Subcutaneous abdominal adipose tissue (tissue), 5 donors: Measurements from ENCODE around the gene MR1.

Source experiments
- H3K27ac ChIP-seq: one replicate; pipeline ENCODE4 v1.7.0; 2013; ENCODE audit warnings: low read depth, mild to moderate bottlenecking, inconsistent platforms, low read length, moderate library complexity
- H3K27me3 ChIP-seq, 5 donors: one replicate each; pipeline ENCODE4 v1.7.0; 2013; ENCODE audit warnings: low read length in 5 of 5, inconsistent platforms in 1 of 5; ENCODE audit not compliant: control insufficient read depth in 5 of 5, insufficient read depth in 4 of 5
- H3K36me3 ChIP-seq, 5 donors: one replicate each; pipeline ENCODE4 v1.7.0; 2013; ENCODE audit warnings: low read length in 5 of 5; ENCODE audit not compliant: control insufficient read depth in 5 of 5, insufficient read depth in 5 of 5
- H3K4me1 ChIP-seq, 5 donors: one replicate each; pipeline ENCODE4 v1.7.0; 2013; ENCODE audit warnings: low read length in 5 of 5, mild to moderate bottlenecking in 3 of 5, moderate library complexity in 1 of 5; ENCODE audit not compliant: control insufficient read depth in 5 of 5, insufficient read depth in 5 of 5
- H3K4me3 ChIP-seq, 5 donors: one replicate each; pipeline ENCODE4 v1.7.0; 2013; ENCODE audit warnings: low read length in 5 of 5, low read depth in 1 of 5
- H3K9ac ChIP-seq, 5 donors: one replicate each; pipeline ENCODE4 v1.7.0; 2013; ENCODE audit warnings: low read length in 5 of 5, mild to moderate bottlenecking in 4 of 5, moderate library complexity in 3 of 5
- H3K9me3 ChIP-seq, 5 donors: one replicate each; pipeline ENCODE4 v1.7.0; 2013; ENCODE audit warnings: low read length in 5 of 5; ENCODE audit not compliant: control insufficient read depth in 5 of 5
- donor health status: healthy.
- donor health status: healthy.
- donor health status: healthy.
- donor health status: healthy.
- donor health status: healthy.

MR1 gene

DNA sequence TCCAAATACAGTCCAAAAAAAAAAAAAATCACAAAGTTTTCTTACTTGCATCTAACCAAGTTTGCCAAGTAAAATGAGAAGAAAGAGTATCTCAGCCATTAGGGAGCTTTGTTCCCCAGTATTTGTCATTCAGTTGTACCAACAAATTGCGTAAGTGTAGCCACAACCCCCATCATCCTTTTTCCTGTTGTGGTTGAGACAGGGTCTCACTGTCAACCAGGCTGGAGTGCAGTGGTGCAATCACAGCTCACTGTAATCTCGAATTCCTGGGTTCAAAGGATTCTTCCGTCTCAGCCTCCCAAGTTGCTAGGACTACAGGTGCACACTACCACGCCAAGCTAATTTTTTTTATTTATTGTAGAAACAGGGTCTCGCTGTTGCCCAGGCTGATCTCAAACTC, 20.6 kb upstream of the MR1 start:
- no peak overlapping the region for H3K4me3 ChIP-seq
- H3K27ac ChIP-seq, result no peak overlapping the region
- no peaks in the 10 kb centered on the region for H3K36me3 ChIP-seq
- peaks cover 0 to 54% (median 45%) of the 10 kb centered on the region in 5 donors for H3K4me1 ChIP-seq
- no peak overlapping the region for H3K9ac ChIP-seq
- no peaks in the 10 kb centered on the region for H3K27me3 ChIP-seq
- no peaks in the 10 kb centered on the region for H3K9me3 ChIP-seq

DNA sequence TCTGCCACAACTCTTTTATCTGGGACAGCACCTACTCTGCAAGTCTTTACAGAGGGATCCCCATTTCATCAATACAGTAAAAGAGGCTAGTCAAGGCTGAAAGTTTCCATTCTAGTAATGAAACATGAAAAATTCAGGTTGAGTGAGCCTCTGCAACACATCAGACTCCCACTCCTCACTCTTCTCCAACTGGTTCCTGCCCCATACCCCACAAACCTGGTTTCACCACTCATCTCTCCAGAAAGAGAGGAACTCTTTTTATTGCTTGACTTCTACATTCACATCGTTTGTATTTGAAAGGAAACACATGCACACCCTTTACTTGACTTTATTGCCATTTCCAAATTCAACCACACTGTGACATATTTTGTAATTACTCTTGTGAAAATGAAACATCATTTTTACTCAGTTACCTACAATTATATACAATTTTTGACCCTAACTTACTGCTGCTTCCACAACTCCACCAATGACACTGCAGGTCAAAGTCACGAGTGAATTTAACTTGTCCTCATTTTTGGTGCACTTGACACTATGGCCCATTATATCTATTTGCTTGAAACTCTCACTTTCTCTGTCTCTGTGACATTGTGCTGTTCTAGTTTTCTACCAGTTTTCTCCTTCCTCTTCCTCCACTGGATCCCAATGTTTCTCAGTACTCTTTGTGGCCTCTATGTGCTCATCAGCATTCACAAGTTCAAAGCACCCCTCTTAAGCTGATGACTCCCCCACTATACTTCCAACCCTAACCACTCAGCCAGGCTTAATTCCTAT, 19.1 kb upstream of the MR1 start:
- Histone ChIP-seq H3K27me3 (no peaks in the 10 kb centered on the region), H3K4me3 (no peak overlapping the region), H3K4me1 (peaks cover 0 to 60% (median 45%) of the 10 kb centered on the region in 5 donors), H3K27ac (no peak overlapping the region), H3K9ac (no peak overlapping the region), H3K36me3 (no peaks in the 10 kb centered on the region), H3K9me3 (no peaks in the 10 kb centered on the region)

DNA sequence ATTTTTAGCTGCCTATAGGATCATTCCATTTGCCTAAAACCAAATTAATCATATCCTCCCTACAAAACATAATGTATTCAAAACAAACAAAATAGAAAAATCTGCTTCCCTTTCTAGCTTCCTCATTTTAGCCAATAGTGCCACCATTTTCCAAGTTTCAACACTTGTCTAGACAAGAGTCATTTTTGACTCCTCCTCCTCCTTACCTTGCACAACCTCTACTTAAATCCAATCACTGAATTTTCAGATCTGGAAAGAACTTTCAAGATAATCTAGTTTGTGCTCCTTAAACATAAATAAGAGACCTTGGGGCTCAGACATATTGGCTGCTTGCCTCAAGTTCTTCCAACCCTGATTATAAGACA, 18.6 kb upstream of the MR1 start:
- Histone ChIP-seq H3K27me3 (no peaks in the 10 kb centered on the region), H3K27ac (no peak overlapping the region), H3K9me3 (no peaks in the 10 kb centered on the region), H3K36me3 (no peaks in the 10 kb centered on the region), H3K4me3 (no peak overlapping the region), H3K9ac (no peak overlapping the region), H3K4me1 (peaks cover 0 to 60% (median 42%) of the 10 kb centered on the region in 5 donors)

DNA sequence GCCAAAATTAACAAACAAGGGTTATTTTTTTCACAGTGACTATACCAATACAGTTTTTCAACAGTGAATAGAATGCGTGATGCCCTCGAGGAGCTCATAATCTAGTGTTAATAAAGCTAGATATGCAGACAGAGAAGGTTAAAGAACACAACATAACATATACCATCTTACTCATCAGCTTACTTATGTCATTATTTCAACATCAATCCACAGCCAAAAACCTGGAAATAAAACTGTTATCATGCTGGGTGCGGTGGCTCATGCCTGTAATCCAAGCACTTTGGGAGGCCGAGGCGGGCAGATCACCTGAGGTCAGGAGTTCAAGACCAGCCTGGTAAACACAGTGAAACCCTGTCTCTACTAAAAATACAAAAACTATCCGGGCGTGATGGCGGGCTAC, 17.2 kb upstream of the MR1 start:
- Histone ChIP-seq H3K4me1 (peaks cover under 1 to 59% (median 38%) of the 10 kb centered on the region in 5 donors), H3K9me3 (no peaks in the 10 kb centered on the region), H3K27me3 (no peaks in the 10 kb centered on the region), H3K9ac (no peak overlapping the region), H3K4me3 (no peak overlapping the region), H3K36me3 (no peaks in the 10 kb centered on the region), H3K27ac (no peak overlapping the region)

DNA sequence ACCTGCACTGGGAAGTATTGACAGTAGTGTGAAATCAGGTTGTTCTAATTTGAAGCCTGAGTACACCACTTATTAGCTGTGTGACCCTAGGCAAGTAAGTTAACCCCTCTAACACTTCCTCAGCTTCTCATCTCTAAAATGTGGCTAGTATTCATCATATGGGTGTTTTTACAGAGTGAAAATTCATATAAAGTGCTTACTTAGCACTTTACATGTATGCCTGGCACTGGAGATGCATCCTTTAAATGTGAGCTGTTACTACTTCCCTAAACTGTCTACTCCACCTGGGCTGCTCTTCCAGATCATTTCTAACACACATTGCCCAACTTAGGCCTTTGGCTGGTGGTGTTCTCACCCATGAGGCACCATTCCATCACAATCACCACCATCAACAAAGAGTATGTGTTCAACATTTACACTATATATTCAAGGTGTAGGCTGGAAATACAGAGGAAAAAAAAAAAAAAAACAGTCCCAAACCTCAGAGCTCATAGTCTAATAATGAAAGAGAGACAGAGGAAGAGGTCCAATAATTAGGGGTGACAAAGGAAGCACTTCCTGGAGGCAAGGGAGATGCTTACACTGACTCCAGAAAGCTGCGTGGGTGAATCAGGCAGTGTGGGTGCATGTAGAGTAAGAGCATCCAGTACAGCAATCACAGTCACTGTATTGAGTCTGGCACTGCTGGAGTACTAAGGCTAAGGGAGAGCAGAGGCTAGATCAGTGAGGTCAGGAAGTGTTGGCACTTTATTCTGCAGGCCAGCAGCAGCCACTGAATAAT, 14.7 kb upstream of the MR1 start:
- Histone ChIP-seq H3K9me3 (no peaks in the 10 kb centered on the region), H3K27me3 (no peaks in the 10 kb centered on the region), H3K36me3 (no peaks in the 10 kb centered on the region), H3K27ac (no peak overlapping the region), H3K4me1 (peaks cover 3 to 54% (median 34%) of the 10 kb centered on the region in 5 donors), H3K4me3 (no peak overlapping the region), H3K9ac (peak overlapping the region in 1 of 5 donors; percentile 14)

DNA sequence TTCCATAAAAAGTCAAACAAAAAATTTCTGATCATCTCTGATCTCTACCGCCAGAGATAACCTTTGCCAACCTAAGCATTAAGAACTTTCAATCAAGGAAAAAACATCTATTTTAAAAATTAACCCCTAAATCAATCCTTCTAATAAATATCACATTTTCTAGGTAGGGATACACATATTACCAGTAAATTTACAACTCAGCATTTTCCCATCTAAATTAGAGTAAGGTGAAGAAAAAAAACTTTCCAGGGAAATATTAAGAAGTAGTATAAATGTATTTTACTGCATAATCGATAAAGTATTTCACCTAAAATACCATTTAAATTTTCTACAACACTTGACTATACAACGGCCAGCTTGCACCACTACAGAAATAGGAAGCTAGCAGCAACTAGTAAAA, 12.6 kb upstream of the MR1 start:
- peak overlapping the region; percentile 78 to 96 (median 84) for H3K4me3 ChIP-seq
- H3K36me3 ChIP-seq, result no peaks in the 10 kb centered on the region
- no peaks in the 10 kb centered on the region for H3K9me3 ChIP-seq
- peak overlapping the region; percentile 77 for H3K27ac ChIP-seq
- H3K9ac ChIP-seq, result peak overlapping the region in 4 of 5 donors; percentile 5 to 78 (median 72)
- no peaks in the 10 kb centered on the region for H3K27me3 ChIP-seq
- H3K4me1 ChIP-seq, result peaks cover 3 to 41% (median 23%) of the 10 kb centered on the region in 5 donors

DNA sequence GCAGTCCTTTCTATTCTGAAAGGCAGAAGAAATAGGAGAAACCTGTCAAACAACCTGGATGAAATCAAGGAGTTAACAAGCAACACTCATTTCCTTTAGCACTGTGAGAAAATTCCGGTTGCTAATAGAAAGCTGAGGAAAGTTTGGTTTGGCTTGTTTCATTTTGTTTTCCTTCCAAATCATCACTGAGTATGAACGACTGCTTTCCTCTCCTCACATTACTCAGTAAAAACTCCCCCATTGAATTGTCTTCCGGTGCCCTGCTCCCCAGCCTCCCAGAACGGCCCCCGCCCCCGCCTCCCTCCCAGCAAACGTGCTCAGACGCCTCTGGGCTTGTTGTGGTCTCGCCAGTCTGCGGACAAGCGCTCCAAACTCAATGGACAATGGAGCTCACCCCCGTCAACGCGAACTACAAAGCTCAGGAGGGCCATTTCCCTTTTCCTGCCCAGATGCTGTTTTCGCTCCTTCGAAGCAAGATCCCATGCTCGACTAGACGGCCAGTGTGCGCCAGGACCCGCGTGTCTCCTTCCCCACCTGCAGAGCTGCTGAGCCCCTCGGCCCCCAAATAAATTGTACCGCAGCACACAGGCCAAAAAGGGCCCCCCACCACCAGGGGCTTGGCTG, 11.9 kb upstream of the MR1 start:
- Histone ChIP-seq H3K9ac (peak overlapping the region; percentile 70 to 88 (median 80)), H3K27ac (peak overlapping the region; percentile 77), H3K36me3 (no peaks in the 10 kb centered on the region), H3K9me3 (no peaks in the 10 kb centered on the region), H3K27me3 (no peaks in the 10 kb centered on the region), H3K4me1 (peaks cover 3 to 41% (median 23%) of the 10 kb centered on the region in 5 donors), H3K4me3 (peak overlapping the region; percentile 78 to 96 (median 84))

DNA sequence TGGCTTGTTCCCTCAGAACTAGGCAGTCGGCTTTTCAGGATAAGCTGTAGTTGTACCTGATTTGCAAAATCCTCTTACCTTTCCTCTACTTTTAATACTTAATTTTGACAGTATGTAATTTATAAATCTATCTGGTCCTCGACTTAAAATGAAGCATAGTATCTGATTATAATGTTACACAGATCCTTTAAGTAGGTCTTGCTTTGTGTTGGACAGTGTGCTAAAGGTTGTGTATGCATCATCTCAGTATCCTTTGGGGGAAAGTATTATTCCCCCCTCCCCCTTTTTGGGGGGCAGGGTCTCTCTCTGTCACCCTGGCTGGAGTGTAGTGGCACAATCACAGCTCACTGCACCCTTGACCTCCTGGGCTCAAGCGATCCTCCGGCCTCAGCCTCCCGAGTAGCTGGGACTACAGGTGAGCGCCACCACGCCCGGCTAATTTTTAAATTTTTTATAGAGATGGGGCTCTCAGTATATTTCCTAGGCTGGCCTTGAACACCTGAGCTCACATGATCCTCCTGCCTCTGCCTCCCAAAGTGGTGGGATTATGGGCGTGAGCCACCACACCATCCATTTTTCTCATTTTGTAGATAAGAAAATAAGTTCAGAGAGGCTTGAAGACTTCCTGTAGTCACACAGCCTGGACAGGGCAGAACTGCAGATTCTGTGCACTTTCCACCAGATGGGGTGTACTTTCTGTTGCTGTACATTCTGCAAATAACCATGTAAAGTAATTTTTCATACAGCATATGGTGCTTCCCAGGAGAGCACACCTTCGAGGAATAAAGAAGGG, 10.3 kb upstream of the MR1 start:
- H3K9ac ChIP-seq, result peak overlapping the region in 3 of 5 donors; percentile 17 to 74 (median 68)
- H3K9me3 ChIP-seq, result no peaks in the 10 kb centered on the region
- H3K27me3 ChIP-seq, result no peaks in the 10 kb centered on the region
- peak overlapping the region in 4 of 5 donors; percentile 56 to 96 (median 72) for H3K4me3 ChIP-seq
- peak overlapping the region; percentile 77 for H3K27ac ChIP-seq
- peaks cover 3 to 35% (median 23%) of the 10 kb centered on the region in 5 donors for H3K4me1 ChIP-seq
- H3K36me3 ChIP-seq, result no peaks in the 10 kb centered on the region

DNA sequence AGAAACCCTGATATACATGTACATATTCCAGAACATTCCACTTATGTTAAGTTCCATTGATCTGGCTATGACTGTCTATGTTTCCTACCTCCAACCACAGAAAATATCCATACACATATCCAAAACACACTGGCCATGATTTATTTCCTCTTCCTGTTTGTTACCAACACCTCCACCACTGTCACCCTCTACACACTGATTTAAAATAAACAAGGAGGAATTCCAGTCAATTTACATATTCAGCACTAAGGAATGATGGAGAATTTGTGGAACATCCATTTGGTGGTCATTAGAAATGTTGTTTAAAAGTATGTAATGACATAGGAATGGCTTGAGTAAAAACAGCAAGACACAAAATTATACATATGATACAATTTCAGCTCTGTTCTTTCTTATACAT, 5.6 kb upstream of the MR1 start:
- no peaks in the 10 kb centered on the region for H3K27me3 ChIP-seq
- no peak overlapping the region for H3K4me3 ChIP-seq
- H3K9me3 ChIP-seq, result no peaks in the 10 kb centered on the region
- peaks cover 3 to 15% (median 12%) of the 10 kb centered on the region in 5 donors for H3K4me1 ChIP-seq
- no peak overlapping the region for H3K27ac ChIP-seq
- no peaks in the 10 kb centered on the region for H3K36me3 ChIP-seq
- no peak overlapping the region for H3K9ac ChIP-seq
